CD4-positive, alpha-beta T cell treated with Interleukin-6 for 4 hours (primary cell): ENCODE results near the gene PFDN2.
"Not testable (repeated sequence)": the region's sequence is repeated elsewhere in the genome, so short reads cannot be mapped to it uniquely, and the experiment has no call there.

ENCODE experiments used
- DNase-seq: peaks from one replicate; pipeline ENCODE4 v3.0.0-alpha.2; 2020; ENCODE audit warnings: mixed read lengths

PFDN2 gene

GRCh38 chr1:161079436-161080110 is 38.3 kb downstream of the PFDN2 start:
- DNase-seq: peak; percentile 7

- no peak for DNase-seq
Observed at GRCh38 chr1:161077426-161077825, 40.4 kb downstream of the PFDN2 start.

- DNase-seq: no peak
Observed at GRCh38 chr1:161076410-161076809, 41.4 kb downstream of the PFDN2 start.

GRCh38 chr1:161074676-161075368 is 43.0 kb downstream of the PFDN2 start:
- DNase-seq: no peak

- no peak for DNase-seq
Observed at GRCh38 chr1:161073474-161074121, 44.2 kb downstream of the PFDN2 start.

- DNase-seq: no peak
Observed at GRCh38 chr1:161072751-161073449, 44.9 kb downstream of the PFDN2 start.

GRCh38 chr1:161071886-161072371 is 45.9 kb downstream of the PFDN2 start:
- peak; percentile 69 for DNase-seq

GRCh38 chr1:161070761-161071160 is 47.1 kb downstream of the PFDN2 start:
- DNase-seq: no peak

GRCh38 chr1:161069731-161070270 is 48.0 kb downstream of the PFDN2 start, which contains the start of gene ARHGAP30:
Gene ARHGAP30 (minus strand): TSS chr1:161069891. CDS start chr1:161069624, 267 bp downstream.
- DNase-seq: peak; percentile 90

- DNase-seq: peak; percentile 42
Observed at GRCh38 chr1:161069241-161069640, 48.6 kb downstream of the PFDN2 start.

GRCh38 chr1:161068306-161069234 is 49.3 kb downstream of the PFDN2 start:
- DNase-seq: peak; percentile 88

GRCh38 chr1:161066694-161067093 is 51.1 kb downstream of the PFDN2 start:
- DNase-seq: peak; percentile 39

- DNase-seq: not testable (repeated sequence)
Observed at GRCh38 chr1:161065681-161066080, 52.2 kb downstream of the PFDN2 start.

- DNase-seq: not testable (repeated sequence)
Observed at GRCh38 chr1:161063936-161064335, 53.9 kb downstream of the PFDN2 start.

- no peak for DNase-seq
Observed at GRCh38 chr1:161061419-161061818, 56.4 kb downstream of the PFDN2 start.

GRCh38 chr1:161059293-161059692 is 58.5 kb downstream of the PFDN2 start:
- no peak for DNase-seq

- DNase-seq: peak; percentile 31
Observed at GRCh38 chr1:161054805-161055204, 63.0 kb downstream of the PFDN2 start.

GRCh38 chr1:161054232-161054631 is 63.6 kb downstream of the PFDN2 start:
- no peak for DNase-seq

GRCh38 chr1:161052899-161053298 is 64.9 kb downstream of the PFDN2 start:
- DNase-seq: no peak

- DNase-seq: no peak
Observed at GRCh38 chr1:161051219-161051618, 66.6 kb downstream of the PFDN2 start.
